B cell (primary cell): ENCODE measurements around the gene PRKN.

Experiments
- CTCF ChIP-seq: fragments of 200-600 bp; IDR thresholded peaks from one replicate; pipeline ENCODE4 v1.8.0; 2022; ENCODE audit warnings: antibody characterized with exemption, mild to moderate bottlenecking
- EZH2 ChIP-seq: IDR thresholded peaks from 2 replicates; pipeline ENCODE4 v1.6.1; 2012; ENCODE audit warnings: borderline replicate concordance, low read depth, mild to moderate bottlenecking, moderate library complexity, low read length; ENCODE audit not compliant: insufficient read depth, poor library complexity, severe bottlenecking

GRCh38 chr6:162639951-162640350, 87.6 kb downstream of the PRKN start:
- TF ChIP-seq CTCF, result no peak
- no peak for TF ChIP-seq EZH2
